MM.1S (cell line): ENCODE data around the gene NRG3.

Experiments used
- CTCF ChIP-seq: fragments of 300-600 bp; sonication (generic); IDR thresholded peaks from 2 replicates; pipeline ENCODE4 v1.5.1; 2016; ENCODE audit warnings: antibody characterized with exemption, low read length, mixed read lengths
- EZH2 ChIP-seq: fragments of 300-600 bp; sonication (generic); optimal IDR thresholded peaks from 2 replicates; pipeline ENCODE3; 2017; ENCODE audit warnings: low read depth, mild to moderate bottlenecking, antibody characterized with exemption, low read length, mixed read lengths

DNA sequence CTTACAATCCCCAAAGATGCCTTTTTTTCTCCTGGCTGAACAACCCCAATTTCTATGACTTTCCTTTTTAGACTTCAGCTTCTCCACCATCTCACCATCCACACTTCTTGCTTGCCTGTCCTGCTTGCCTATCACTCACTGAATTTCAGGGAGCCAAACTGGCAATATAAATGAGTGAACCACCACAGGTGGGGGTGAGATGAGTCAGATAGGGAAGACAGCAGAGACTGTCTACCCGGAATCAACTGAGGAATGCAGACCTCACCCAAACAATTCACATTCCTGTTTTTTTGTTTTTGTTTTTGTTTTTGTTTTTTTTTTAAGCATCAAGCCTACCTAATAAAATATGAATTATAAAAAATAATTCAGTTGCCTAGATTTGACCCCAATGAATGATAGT, 273.8 kb downstream of the NRG3 start:
- TF ChIP-seq CTCF (no peak), EZH2 (no peak)
